Right lung (tissue), 10 donors: Measurements from ENCODE around the gene CLVS2. TPM values are rescaled to one million over a fixed set of nuclear protein-coding genes. Genes with fewer than 3 reads are reported as not detected.

Source experiments
- DNase-seq, 2 donors: peaks; one replicate each; pipeline ENCODE4 v3.0.0-alpha.2; 2013
- long read RNA-seq, 8 donors: transcript quantifications; one replicate each; lab custom pipeline, GENCODE V29; 2026
- polyA plus RNA-seq, 5 donors: library from polyadenylated mRNA; unstranded; fragments of 120-200 nt; gene quantifications; one replicate each; pipeline versions ENCODE4 v1.2.1 to v1.2.3, GENCODE V29; 2013; ENCODE audit warnings: inconsistent platforms in 1 of 5, low replicate concordance in 1 of 5; ENCODE audit not compliant: insufficient read length in 5 of 5, insufficient read depth in 1 of 5

Gene CLVS2
- under 1 TPM; 0.07 to 0.46 (median 0.34) TPM for polyA plus RNA-seq
- long read RNA-seq, donor 1, result 0 reads
- long read RNA-seq, donor 2, result 0 reads
- long read RNA-seq, donor 3, result 0 reads
- long read RNA-seq, donor 4, result 0 reads
- long read RNA-seq, donor 5, result 0 reads
- long read RNA-seq, donor 6, result 0 reads
- long read RNA-seq, donor 7, result 0 reads
- long read RNA-seq, donor 8, result 0 reads

- DNase-seq, result peak; percentile 31 to 39
Observed at GRCh38 chr6:122995921-122996793, at the start of gene CLVS2. CLVS2 (plus strand) TSS chr6:122996235; CDS start chr6:122997778, 1,543 bp downstream.

GRCh38 chr6:122947355-122947754 lies 48.7 kb upstream of the CLVS2 start:
- DNase-seq, result no peak

GRCh38 chr6:122953766-122954165 lies 42.3 kb upstream of the CLVS2 start:
- no peak for DNase-seq

GRCh38 chr6:122956376-122956775 lies 39.7 kb upstream of the CLVS2 start:
- DNase-seq, result no peak

GRCh38 chr6:122962000-122962624 lies 33.9 kb upstream of the CLVS2 start:
- no peak for DNase-seq

GRCh38 chr6:122969999-122970533 lies 26.0 kb upstream of the CLVS2 start:
- DNase-seq, result no peak

GRCh38 chr6:122977180-122977579 lies 18.9 kb upstream of the CLVS2 start:
- DNase-seq, result no peak

GRCh38 chr6:122984393-122984792 lies 11.6 kb upstream of the CLVS2 start:
- DNase-seq, result no peak

GRCh38 chr6:122994256-122994655 lies 1.8 kb upstream of the CLVS2 start:
- no peak for DNase-seq

GRCh38 chr6:122996794-122997505 lies 915 bp downstream of the CLVS2 start:
- no peak for DNase-seq

- no peak for DNase-seq
Observed at GRCh38 chr6:122997541-122998150, 1.6 kb downstream of the CLVS2 start.

GRCh38 chr6:122998403-122998975 lies 2.5 kb downstream of the CLVS2 start:
- no peak for DNase-seq

- no peak for DNase-seq
Observed at GRCh38 chr6:123000244-123000770, 4.3 kb downstream of the CLVS2 start.

- DNase-seq, result no peak
Observed at GRCh38 chr6:123001540-123001939, 5.5 kb downstream of the CLVS2 start.

GRCh38 chr6:123007885-123008284 lies 11.8 kb downstream of the CLVS2 start:
- no peak for DNase-seq

- DNase-seq, result no peak
Observed at GRCh38 chr6:123009059-123009458, 13.0 kb downstream of the CLVS2 start.

GRCh38 chr6:123014835-123015234 lies 18.8 kb downstream of the CLVS2 start:
- no peak for DNase-seq

- no peak for DNase-seq
Observed at GRCh38 chr6:123016431-123017103, 20.5 kb downstream of the CLVS2 start.

GRCh38 chr6:123017104-123017682 lies 21.2 kb downstream of the CLVS2 start:
- no peak for DNase-seq

- DNase-seq, result no peak
Observed at GRCh38 chr6:123022975-123023374, 26.9 kb downstream of the CLVS2 start.
